Stimulated activated naive CD4-positive, alpha-beta T cell (primary cell): ENCODE data around the gene CDK17.

Source experiments
- DNase-seq, 6 experiments: peaks; one replicate each; lab custom pipeline; 2025; lab: John Stamatoyannopoulos, UW

The CDK17 gene

DNA sequence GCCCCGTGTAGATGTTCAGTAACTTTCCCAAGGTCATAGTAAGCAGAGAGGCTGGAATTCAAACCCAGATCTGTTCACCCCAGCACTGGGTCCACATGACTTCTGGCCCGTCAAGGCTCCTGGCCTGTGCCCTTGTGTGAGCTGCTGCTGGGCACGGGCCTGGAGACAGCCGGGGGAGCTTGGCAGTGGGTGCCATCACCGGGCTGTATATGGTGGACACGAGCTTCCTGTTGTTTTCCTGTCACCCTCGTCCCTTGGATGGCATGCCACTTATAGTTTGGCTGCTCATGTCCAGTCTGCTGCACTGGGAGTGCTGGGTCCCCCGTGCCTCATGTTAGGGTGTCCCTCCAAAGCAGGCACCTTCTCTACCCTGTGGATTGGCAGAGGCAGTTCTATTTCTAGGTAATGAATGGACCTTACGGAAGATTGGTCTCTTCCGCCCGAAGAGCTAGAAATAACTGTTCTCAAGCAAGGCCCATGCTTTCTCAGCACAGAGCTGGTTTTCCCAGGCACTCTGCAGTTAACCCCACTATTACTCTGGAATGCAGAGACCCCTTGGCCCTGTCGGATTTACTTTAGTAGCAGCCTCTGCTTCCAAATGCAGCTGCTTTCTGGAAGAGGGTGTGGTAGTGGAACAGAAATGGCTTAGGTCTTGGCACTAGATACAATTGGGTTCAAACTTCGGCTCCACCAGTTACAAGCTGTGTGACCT is 161.7 kb downstream of the CDK17 start:
- DNase-seq = no peak

DNA sequence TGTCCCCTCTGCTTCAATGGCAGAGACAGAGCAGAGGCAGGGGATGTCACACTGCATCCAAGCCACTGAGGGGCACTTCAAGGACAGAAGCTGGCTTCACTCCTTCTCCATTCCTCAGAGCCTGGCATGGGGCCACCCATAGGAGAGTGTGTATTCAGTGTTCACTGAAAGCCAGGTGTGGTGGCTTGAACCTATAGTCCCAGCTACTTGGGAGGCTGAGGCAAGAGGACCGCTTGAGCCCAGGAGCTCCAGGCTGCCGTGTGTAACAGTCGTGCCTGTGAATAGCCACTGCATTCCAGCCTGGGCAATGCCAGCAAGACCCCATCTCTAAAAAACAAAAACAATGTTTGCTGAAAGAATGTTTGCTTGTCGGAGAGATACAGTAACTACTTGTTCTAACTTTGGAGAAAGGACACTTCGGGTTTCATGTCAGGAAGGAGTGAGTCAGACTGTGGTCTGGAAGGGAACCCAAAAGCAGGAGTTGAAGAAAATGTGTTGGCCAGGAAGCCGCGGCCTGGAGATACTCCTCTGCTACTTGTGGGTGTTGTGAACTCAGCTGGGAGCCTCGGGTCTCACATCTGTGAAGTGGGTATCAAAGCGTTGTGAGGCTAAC is 162.7 kb downstream of the CDK17 start:
- DNase-seq = peak in 2 of 6 experiments; percentile 5 to 15

DNA sequence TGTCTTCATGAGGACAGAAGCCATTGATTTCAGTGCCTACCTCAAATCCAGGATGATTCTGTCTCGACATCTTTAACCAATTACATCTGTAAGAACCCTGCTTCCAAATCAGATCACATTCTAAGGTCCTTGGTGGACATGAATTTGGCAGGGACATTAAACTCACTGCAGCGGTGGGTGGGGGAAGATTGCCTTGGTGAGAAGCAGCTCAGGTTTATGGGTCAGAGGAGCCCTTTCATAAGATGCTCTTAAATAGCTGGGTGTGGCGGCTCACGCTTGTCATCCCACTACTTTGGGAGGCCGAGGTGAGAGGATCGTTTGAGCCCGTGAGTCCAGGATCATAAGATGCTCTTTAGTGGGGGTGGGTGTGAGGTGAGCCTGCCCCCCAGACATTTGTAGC is 163.2 kb downstream of the CDK17 start:
- DNase-seq = no peak

DNA sequence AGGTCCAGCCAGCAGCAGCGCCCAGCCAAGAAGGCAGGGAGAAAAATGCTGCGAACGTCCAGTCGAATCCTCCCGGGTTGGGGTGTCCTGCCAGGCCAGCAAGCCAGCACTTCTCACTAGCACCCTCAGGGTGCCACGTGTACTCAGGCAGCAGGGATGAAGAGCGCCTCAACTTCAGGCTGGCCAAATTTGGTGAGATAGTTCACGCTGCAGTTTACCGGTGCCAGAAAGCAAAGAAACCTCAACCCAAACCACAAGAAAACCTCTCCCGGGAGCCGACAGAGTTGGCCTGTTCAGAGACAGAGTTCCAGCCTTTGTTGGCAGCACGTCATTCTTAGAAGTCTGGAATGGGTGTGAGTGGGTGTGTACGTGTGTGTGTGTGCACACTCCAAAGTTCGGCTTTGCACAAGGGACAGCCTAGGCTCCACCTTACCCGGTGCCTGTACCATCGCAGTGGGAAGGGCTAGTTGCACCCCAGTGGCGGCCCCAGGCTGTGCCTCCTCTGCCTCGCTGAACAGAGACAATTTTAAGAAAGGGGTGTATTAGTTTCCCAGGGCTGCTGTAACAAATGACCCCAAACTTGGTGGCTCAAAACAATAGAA is 163.9 kb downstream of the CDK17 start:
- DNase-seq = peak in 5 of 6 experiments; percentile 23 to 50 (median 48)

DNA sequence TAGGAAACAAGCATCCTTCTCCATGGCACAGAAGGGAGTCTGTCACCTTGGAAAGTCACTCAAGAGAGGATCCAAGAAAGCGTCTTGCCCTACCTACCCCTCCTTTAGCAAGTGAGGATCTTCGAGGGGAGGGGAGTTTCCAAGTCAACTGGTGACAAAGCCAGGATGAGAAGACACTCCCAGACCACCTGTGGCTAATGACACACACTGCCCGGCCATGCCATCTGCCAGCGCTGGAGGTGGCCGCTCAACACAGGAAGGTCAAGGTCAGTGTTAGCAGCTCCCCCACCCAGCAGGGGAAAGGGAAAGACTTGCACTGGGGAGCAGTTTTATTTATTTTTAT is 164.8 kb downstream of the CDK17 start:
- no peak for DNase-seq

DNA sequence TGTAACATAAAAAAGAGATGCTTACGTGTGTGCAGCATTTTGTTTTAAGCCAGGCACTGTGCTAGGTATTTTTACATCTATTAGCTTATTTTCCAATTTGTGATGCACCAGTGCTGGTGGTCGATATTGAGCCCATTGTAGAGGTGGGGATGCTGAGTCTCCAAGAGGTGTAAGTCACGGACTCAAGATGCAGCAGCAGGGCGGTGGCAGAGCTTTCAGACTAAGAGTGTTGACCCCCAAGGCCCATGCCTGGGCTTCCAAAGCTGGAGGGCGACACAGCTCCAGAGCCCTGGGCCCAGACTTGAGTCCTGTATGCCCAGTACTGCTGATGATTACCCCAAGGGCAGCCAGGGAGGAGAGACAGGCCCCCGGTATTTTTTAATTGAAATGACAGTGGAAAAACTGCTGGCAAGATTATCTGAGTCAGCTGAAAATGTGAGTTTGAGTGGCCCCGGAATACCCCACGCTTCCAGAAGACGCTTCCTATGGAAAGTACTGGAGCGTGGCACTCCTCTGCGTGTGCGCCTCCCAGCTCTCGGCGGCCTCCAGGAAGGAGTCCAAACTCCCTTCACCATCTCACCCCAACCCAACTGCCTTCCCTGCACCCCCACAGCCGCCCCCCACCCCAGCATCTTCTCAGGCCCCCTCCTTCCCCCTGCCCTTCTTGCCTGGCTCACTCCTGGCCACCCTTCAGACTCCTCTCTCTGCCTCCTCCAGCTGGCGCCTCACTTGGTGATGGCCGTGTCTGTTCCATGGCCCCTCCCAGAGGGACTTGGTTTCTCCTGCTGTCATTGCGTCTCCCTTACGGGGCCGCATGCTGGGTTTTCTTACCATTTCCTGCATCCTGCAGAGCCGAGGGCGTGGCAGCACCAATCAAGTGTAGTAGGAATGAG is 165.4 kb downstream of the CDK17 start:
- no peak for DNase-seq

DNA sequence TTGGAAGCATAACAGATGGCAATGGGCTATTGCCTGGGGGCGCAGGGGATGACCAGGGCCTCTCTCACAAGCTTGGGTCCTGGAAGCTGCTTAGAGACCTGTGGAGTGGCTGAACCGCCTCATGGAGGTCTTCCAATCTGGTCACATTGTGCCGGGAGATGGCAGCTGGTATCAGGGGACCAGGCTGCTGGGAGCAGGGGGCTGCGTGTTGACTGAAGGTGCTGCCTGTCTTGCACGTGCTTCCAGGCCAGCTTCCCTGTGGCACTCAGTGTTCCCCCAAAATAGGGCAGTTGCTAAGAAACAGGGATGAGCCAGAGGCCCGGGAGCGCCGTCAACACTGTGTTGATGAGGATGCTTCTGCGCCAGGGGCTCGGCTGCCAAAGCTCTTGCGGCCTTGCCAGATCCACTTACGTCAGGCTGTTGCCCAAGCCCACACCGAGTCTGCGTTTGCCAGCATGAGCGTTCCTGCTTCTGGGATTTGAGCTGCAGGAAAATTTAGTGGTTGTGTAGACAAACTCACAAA is 166.2 kb downstream of the CDK17 start:
- no peak for DNase-seq

DNA sequence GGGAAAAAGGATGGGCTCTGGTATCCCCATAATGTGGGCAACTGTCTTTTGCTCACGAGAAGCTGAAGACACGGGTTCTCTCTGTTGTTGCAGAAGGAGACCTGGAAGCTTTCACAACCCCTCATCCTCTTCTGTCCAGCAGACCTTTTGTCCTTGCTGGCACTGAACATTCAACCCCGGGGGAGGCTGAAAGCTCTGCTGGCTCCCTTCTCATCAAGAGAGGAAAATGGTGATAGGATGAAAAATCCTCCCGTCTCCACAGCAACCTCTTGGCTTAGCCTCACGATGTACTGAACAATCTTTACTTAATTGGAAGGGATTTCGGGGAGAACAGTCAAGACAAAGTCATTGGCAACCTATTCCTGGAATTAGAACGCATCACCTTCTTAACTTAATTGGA is 167.1 kb downstream of the CDK17 start:
- no peak for DNase-seq

DNA sequence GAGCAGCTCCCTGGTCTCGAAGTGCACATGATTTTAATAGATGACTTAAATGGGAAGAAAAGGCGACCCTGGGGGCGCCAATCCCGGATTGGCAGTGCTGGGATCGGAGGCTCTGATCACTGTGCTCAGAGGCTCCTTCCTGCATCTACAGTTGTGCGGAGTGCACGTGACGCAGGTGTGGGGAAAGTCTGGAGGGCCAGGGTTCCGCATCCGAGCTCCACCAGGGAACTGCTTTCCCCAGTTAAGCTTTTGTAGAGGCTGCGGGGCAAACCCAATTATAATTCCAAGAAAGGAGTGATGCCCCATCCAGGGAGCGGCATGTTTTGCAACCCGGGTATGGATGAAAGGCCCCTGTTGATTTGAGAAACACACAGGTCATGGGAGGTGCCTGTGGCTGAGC is 169.6 kb downstream of the CDK17 start:
- DNase-seq = no peak

DNA sequence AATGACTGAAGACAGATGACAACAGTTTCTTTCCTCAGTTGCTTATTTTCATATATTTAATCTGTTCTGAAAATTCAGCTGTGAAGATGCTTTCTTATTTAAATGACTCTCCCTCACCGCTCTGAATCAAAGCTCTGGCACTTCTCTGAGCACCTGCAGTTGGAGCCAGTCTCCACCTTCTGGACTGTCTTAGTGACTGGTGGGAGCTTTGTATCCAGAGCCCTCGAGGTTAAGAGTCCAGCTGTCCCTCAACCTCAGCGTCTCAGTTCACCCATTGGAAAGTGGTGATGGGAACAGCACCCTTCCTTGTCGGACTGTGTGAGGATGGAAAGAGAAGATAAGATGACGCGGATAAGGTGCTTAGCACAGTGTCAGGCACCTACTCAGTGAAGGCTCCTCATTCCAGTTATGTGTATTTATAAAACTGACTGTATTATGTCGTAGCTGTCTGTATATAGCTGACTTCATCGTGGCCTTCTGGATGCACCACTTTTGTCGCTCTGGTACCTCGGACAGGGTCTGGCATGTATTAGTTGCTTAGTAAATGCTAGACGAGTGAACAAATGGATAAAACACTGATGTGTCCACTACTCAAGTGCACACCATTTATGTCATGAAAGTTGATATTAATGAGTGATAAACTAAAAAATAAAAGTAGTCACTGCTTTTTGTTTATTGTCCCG is 171.5 kb downstream of the CDK17 start:
- DNase-seq = no peak
